Measurements from ENCODE around the gene SMCO3.

Gene SMCO3

GRCh38 chr12:14827043-14827442 lies 13.1 kb upstream of the SMCO3 start:
- DNase-seq (ENCODE audit: low read depth), result no peak

GRCh38 chr12:14826491-14826890 lies 12.5 kb upstream of the SMCO3 start:
- no peak for DNase-seq (ENCODE audit: low read depth)

- DNase-seq (ENCODE audit: low read depth), result no peak
Observed at GRCh38 chr12:14825256-14825655, 11.3 kb upstream of the SMCO3 start.

- no peak for DNase-seq (ENCODE audit: low read depth)
Observed at GRCh38 chr12:14824012-14824634, 10.1 kb upstream of the SMCO3 start.

- no peak for DNase-seq (ENCODE audit: low read depth)
Observed at GRCh38 chr12:14811486-14811885, 2.5 kb downstream of the SMCO3 start.

GRCh38 chr12:14810953-14811483 lies 3.0 kb downstream of the SMCO3 start:
- no peak for DNase-seq (ENCODE audit: low read depth)

GRCh38 chr12:14810167-14810952 lies 3.6 kb downstream of the SMCO3 start:
- DNase-seq (ENCODE audit: low read depth), result no peak

- DNase-seq (ENCODE audit: low read depth), result no peak
Observed at GRCh38 chr12:14803830-14804160, 10.2 kb downstream of the SMCO3 start.

GRCh38 chr12:14803011-14803829 lies 10.8 kb downstream of the SMCO3 start, which contains the start of the genes C12orf60 and WBP11:
TSS of gene C12orf60 (plus strand) at chr12:14803670. CDS start at chr12:14822936, 19,266 bp downstream.
TSS of gene WBP11 (minus strand) at chr12:14803478. CDS start at chr12:14801383, 2,095 bp downstream.
- peak; percentile 84 for DNase-seq (ENCODE audit: low read depth)

GRCh38 chr12:14802721-14803010 lies 11.3 kb downstream of the SMCO3 start:
- no peak for DNase-seq (ENCODE audit: low read depth)

GRCh38 chr12:14802247-14802646 lies 11.7 kb downstream of the SMCO3 start:
- DNase-seq (ENCODE audit: low read depth), result no peak

GRCh38 chr12:14795028-14795448 lies 18.9 kb downstream of the SMCO3 start:
- DNase-seq (ENCODE audit: low read depth), result no peak

GRCh38 chr12:14785568-14785967 lies 28.4 kb downstream of the SMCO3 start:
- no peak for DNase-seq (ENCODE audit: low read depth)

GRCh38 chr12:14784471-14784870 lies 29.5 kb downstream of the SMCO3 start:
- DNase-seq (ENCODE audit: low read depth), result no peak

- no peak for DNase-seq (ENCODE audit: low read depth)
Observed at GRCh38 chr12:14782756-14783155, 31.2 kb downstream of the SMCO3 start.

- no peak for DNase-seq (ENCODE audit: low read depth)
Observed at GRCh38 chr12:14781563-14781962, 32.4 kb downstream of the SMCO3 start.

- DNase-seq (ENCODE audit: low read depth), result no peak
Observed at GRCh38 chr12:14780859-14781258, 33.1 kb downstream of the SMCO3 start.

GRCh38 chr12:14779834-14780233 lies 34.1 kb downstream of the SMCO3 start:
- DNase-seq (ENCODE audit: low read depth), result no peak

GRCh38 chr12:14777271-14777670 lies 36.7 kb downstream of the SMCO3 start:
- no peak for DNase-seq (ENCODE audit: low read depth)

- no peak for DNase-seq (ENCODE audit: low read depth)
Observed at GRCh38 chr12:14776236-14776961, 37.6 kb downstream of the SMCO3 start.

- no peak for DNase-seq (ENCODE audit: low read depth)
Observed at GRCh38 chr12:14775636-14775980, 38.4 kb downstream of the SMCO3 start.
